GM23338 (cell line): ENCODE data around the gene CACNA2D1. TPM values are rescaled to one million over a fixed set of nuclear protein-coding genes. Genes with fewer than 3 reads are reported as not detected.

Experiments used
- ATAC-seq: fragments of 200-7000 bp; cut with Tn5 transposase; 3 replicates; pipeline ENCODE4 v1.9.1; 2020
- DNase-seq: peaks from one replicate; pipeline ENCODE4 v3.0.0-alpha.2; 2015; ENCODE audit warnings: low spot score
- H2AFZ ChIP-seq: fragments of 200-600 bp; sonication (generic); 2 replicates; pipeline ENCODE4 v1.8.0; 2016; ENCODE audit warnings: antibody characterized with exemption, mild to moderate bottlenecking, moderate library complexity
- H3F3A ChIP-seq: fragments of 200-600 bp; sonication (generic); replicated peaks from 2 replicates; pipeline ENCODE4 v1.8.0; 2017; ENCODE audit warnings: antibody characterized with exemption, mixed run types, low read depth
- H3K27ac ChIP-seq: fragments of 200-600 bp; sonication (generic); 2 replicates; pipeline ENCODE4 v1.6.1; 2016; ENCODE audit warnings: low read depth
- H3K27me3 ChIP-seq: fragments of 200-600 bp; sonication (generic); 2 replicates; pipeline ENCODE4 v1.8.0; 2016; ENCODE audit warnings: mild to moderate bottlenecking, mixed run types, moderate library complexity; ENCODE audit not compliant: insufficient read depth
- H3K36me3 ChIP-seq: fragments of 200-600 bp; sonication (generic); 2 replicates; pipeline ENCODE4 v1.8.0; 2016; ENCODE audit warnings: mild to moderate bottlenecking; ENCODE audit not compliant: insufficient read depth
- H3K4me1 ChIP-seq: fragments of 200-600 bp; sonication (generic); 2 replicates; pipeline ENCODE4 v1.8.0; 2016; ENCODE audit warnings: mild to moderate bottlenecking, moderate library complexity; ENCODE audit not compliant: insufficient read depth
- H3K4me2 ChIP-seq: fragments of 200-600 bp; sonication (generic); 2 replicates; pipeline ENCODE4 v1.7.1; 2017; ENCODE audit warnings: mixed run types
- H3K4me3 ChIP-seq: fragments of 200-600 bp; sonication (generic); 2 replicates; pipeline ENCODE4 v1.6.1; 2016; ENCODE audit warnings: mixed run types
- H3K79me2 ChIP-seq: fragments of 200-600 bp; sonication (generic); replicated peaks from 2 replicates; pipeline ENCODE4 v1.8.0; 2017; ENCODE audit warnings: mild to moderate bottlenecking; ENCODE audit not compliant: insufficient read depth
- H3K9me2 ChIP-seq: fragments of 200-600 bp; sonication (generic); 2 replicates; pipeline ENCODE4 v1.8.0; 2017; ENCODE audit not compliant: insufficient read depth
- H4K20me1 ChIP-seq: fragments of 200-600 bp; sonication (generic); replicated peaks from 2 replicates; pipeline ENCODE4 v1.8.0; 2017; ENCODE audit warnings: mild to moderate bottlenecking; ENCODE audit not compliant: insufficient read depth
- H3K27ac Mint-ChIP-seq: 2 replicates; pipeline ENCODE4 v1.8.0; 2020; ENCODE audit warnings: inconsistent platforms, mild to moderate bottlenecking, moderate library complexity, mixed read lengths
- H3K27me3 Mint-ChIP-seq: 3 replicates; pipeline ENCODE4 v1.8.0; 2022; ENCODE audit warnings: low read depth, mild to moderate bottlenecking, moderate library complexity, mixed read lengths, inconsistent platforms; ENCODE audit not compliant: insufficient read depth, poor library complexity
- H3K36me3 Mint-ChIP-seq: 3 replicates; pipeline ENCODE4 v1.8.0; 2021; ENCODE audit warnings: low read depth, mild to moderate bottlenecking, inconsistent platforms, moderate library complexity, mixed read lengths
- H3K4me1 Mint-ChIP-seq: 3 replicates; pipeline ENCODE4 v1.8.0; 2020; ENCODE audit warnings: mild to moderate bottlenecking, inconsistent platforms, mixed read lengths
- H3K4me3 Mint-ChIP-seq: 3 replicates; pipeline ENCODE4 v1.8.0; 2021; ENCODE audit warnings: moderate library complexity, mild to moderate bottlenecking, inconsistent platforms, mixed read lengths
- H3K9me3 Mint-ChIP-seq: 3 replicates; pipeline ENCODE4 v1.8.0; 2020; ENCODE audit warnings: moderate library complexity, mild to moderate bottlenecking, inconsistent platforms, mixed read lengths
- CREB1 ChIP-seq: fragments of 250-450 bp; sonication (Bioruptor Pico); IDR thresholded peaks from 2 replicates; pipeline ENCODE4 v1.5.0; 2020; ENCODE audit warnings: low read depth, mild to moderate bottlenecking, moderate library complexity
- JUNB ChIP-seq: IDR thresholded peaks from one replicate; pipeline ENCODE4 v1.6.1; 2016; ENCODE audit warnings: antibody characterized with exemption; ENCODE audit not compliant: unreplicated experiment
- NANOG ChIP-seq: IDR thresholded peaks from 2 replicates; pipeline ENCODE4 v1.6.1; 2016; ENCODE audit warnings: antibody characterized with exemption, borderline replicate concordance
- STAT1 ChIP-seq: IDR thresholded peaks from one replicate; pipeline ENCODE4 v1.6.1; 2016; ENCODE audit warnings: antibody characterized with exemption; ENCODE audit not compliant: unreplicated experiment
- ZNF114 ChIP-seq: fragments of 250-450 bp; sonication (Bioruptor Pico); IDR thresholded peaks from 2 replicates; pipeline ENCODE4 v1.5.0; 2020; ENCODE audit warnings: mild to moderate bottlenecking, moderate library complexity
- ZNF331 ChIP-seq: fragments of 250-450 bp; sonication (Bioruptor Pico); IDR thresholded peaks from 2 replicates; pipeline ENCODE4 v1.5.0; 2020; ENCODE audit warnings: low read depth, mild to moderate bottlenecking, moderate library complexity
- polyA plus RNA-seq: library from polyadenylated mRNA; unstranded; fragments of >200 nt; fragmentation: Nextera tagmentation; extraction: Ambion mirVana; gene quantifications from 2 replicates; pipeline ENCODE4 v1.2.1, GENCODE V29; 2016
- total RNA-seq: library from RNA; depleted of rRNA; stranded (reverse); fragments of >200 nt; shearing (Covaris generic); gene quantifications from 2 replicates; pipeline ENCODE4 v1.2.3, GENCODE V29; 2014
- TF ChIP-seq, protein P1 (sequence below), 2 experiments: fragments of 200-600 bp in 1 of 2; sonication (generic) in 1 of 2; conservative IDR thresholded peaks; 2 replicates each; pipeline versions ENCODE4 v1.5.1 to v1.6.1; 2016 to 2017; ENCODE audit warnings: antibody characterized with exemption in 2 of 2, low read depth in 2 of 2, mild to moderate bottlenecking in 2 of 2, moderate library complexity in 1 of 2
- TF ChIP-seq, protein P2 (sequence below): fragments of 250-450 bp; sonication (Bioruptor Pico); IDR thresholded peaks from 2 replicates; pipeline ENCODE4 v1.5.0; 2020; ENCODE audit warnings: mild to moderate bottlenecking, moderate library complexity

The CACNA2D1 gene
- total and polyA plus RNA-seq, 2 experiments from 2014 or later = 7.0 to 20.4 TPM

DNA sequence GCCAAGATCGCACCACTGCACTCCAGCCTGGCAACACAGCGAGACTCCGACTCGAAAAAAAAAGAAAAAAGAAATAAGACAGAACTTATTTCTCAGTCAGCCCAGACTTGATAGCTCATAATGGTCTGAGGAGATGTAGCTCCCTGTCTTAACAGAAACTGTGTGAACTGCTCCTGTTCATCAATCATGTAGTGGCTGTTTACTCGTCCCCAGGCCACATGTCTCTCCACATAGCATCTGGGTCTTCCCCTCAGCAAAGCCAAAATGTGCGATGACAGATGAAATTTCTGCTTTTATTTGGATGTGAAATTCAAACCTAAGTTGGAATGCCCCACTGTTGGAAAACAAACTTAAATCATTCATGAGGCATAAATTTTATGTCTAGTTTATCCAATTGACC, 219.0 kb downstream of the CACNA2D1 start (continued):
- TF ChIP-seq, protein P1, sequence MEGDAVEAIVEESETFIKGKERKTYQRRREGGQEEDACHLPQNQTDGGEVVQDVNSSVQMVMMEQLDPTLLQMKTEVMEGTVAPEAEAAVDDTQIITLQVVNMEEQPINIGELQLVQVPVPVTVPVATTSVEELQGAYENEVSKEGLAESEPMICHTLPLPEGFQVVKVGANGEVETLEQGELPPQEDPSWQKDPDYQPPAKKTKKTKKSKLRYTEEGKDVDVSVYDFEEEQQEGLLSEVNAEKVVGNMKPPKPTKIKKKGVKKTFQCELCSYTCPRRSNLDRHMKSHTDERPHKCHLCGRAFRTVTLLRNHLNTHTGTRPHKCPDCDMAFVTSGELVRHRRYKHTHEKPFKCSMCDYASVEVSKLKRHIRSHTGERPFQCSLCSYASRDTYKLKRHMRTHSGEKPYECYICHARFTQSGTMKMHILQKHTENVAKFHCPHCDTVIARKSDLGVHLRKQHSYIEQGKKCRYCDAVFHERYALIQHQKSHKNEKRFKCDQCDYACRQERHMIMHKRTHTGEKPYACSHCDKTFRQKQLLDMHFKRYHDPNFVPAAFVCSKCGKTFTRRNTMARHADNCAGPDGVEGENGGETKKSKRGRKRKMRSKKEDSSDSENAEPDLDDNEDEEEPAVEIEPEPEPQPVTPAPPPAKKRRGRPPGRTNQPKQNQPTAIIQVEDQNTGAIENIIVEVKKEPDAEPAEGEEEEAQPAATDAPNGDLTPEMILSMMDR (conservative IDR thresholded peaks at IDR 0.05; ENCODE audit: low read depth in 2 of 2) = no peak
- TF ChIP-seq, protein P2, sequence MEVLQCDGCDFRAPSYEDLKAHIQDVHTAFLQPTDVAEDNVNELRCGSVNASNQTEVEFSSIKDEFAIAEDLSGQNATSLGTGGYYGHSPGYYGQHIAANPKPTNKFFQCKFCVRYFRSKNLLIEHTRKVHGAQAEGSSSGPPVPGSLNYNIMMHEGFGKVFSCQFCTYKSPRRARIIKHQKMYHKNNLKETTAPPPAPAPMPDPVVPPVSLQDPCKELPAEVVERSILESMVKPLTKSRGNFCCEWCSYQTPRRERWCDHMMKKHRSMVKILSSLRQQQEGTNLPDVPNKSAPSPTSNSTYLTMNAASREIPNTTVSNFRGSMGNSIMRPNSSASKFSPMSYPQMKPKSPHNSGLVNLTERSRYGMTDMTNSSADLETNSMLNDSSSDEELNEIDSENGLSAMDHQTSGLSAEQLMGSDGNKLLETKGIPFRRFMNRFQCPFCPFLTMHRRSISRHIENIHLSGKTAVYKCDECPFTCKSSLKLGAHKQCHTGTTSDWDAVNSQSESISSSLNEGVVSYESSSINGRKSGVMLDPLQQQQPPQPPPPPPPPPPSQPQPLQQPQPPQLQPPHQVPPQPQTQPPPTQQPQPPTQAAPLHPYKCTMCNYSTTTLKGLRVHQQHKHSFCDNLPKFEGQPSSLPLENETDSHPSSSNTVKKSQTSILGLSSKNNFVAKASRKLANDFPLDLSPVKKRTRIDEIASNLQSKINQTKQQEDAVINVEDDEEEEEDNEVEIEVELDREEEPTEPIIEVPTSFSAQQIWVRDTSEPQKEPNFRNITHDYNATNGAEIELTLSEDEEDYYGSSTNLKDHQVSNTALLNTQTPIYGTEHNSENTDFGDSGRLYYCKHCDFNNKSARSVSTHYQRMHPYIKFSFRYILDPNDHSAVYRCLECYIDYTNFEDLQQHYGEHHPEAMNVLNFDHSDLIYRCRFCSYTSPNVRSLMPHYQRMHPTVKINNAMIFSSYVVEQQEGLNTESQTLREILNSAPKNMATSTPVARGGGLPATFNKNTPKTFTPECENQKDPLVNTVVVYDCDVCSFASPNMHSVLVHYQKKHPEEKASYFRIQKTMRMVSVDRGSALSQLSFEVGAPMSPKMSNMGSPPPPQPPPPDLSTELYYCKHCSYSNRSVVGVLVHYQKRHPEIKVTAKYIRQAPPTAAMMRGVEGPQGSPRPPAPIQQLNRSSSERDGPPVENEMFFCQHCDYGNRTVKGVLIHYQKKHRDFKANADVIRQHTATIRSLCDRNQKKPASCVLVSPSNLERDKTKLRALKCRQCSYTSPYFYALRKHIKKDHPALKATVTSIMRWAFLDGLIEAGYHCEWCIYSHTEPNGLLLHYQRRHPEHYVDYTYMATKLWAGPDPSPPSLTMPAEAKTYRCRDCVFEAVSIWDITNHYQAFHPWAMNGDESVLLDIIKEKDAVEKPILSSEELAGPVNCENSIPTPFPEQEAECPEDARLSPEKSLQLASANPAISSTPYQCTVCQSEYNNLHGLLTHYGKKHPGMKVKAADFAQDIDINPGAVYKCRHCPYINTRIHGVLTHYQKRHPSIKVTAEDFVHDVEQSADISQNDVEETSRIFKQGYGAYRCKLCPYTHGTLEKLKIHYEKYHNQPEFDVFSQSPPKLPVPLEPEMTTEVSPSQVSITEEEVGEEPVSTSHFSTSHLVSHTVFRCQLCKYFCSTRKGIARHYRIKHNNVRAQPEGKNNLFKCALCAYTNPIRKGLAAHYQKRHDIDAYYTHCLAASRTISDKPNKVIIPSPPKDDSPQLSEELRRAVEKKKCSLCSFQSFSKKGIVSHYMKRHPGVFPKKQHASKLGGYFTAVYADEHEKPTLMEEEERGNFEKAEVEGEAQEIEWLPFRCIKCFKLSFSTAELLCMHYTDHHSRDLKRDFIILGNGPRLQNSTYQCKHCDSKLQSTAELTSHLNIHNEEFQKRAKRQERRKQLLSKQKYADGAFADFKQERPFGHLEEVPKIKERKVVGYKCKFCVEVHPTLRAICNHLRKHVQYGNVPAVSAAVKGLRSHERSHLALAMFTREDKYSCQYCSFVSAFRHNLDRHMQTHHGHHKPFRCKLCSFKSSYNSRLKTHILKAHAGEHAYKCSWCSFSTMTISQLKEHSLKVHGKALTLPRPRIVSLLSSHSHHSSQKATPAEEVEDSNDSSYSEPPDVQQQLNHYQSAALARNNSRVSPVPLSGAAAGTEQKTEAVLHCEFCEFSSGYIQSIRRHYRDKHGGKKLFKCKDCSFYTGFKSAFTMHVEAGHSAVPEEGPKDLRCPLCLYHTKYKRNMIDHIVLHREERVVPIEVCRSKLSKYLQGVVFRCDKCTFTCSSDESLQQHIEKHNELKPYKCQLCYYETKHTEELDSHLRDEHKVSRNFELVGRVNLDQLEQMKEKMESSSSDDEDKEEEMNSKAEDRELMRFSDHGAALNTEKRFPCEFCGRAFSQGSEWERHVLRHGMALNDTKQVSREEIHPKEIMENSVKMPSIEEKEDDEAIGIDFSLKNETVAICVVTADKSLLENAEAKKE (CRISPR knock-in tag) = no peak
- TF ChIP-seq CREB1 (CRISPR knock-in tag) = no peak
- TF ChIP-seq NANOG = no peak
- TF ChIP-seq ZNF331 = no peak

DNA sequence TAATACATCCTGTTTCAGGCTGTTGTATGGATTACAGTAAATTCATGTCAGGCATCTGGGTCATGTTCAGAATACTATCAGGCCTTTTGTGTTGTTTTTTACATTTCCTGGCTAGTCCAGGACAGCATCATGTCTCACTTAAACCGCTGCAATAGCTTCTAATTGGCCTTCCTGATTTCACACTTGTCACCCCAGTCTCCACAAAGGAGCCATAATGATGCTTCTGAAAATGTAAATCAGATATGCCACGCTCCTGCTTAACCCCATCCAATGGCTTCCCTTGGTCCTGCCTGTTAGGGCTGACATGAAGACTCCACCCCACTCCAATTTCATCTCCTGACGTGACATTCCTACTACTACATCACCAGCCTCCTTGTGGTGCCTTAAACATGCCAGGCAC, 220.0 kb downstream of the CACNA2D1 start:
- no peak overlapping the region for H3K4me3 Mint-ChIP-seq
- no peak for TF ChIP-seq CREB1 (CRISPR knock-in tag)
- TF ChIP-seq STAT1 = no peak
- TF ChIP-seq JUNB = no peak
- TF ChIP-seq, protein P1 (conservative IDR thresholded peaks at IDR 0.05; ENCODE audit: low read depth in 2 of 2) = no peak
- no peak for TF ChIP-seq ZNF114

More for the DNA sequence above, 220.0 kb downstream of the CACNA2D1 start:
- no peaks in the 10 kb centered on the region for H3K36me3 ChIP-seq
- H3K4me1 Mint-ChIP-seq = peaks cover 3% of the 10 kb centered on the region; the same call in 1 of the 3 replicates
- no peaks in the 10 kb centered on the region for H3K9me2 ChIP-seq
- H3K79me2 ChIP-seq = no peaks in the 10 kb centered on the region
- H4K20me1 ChIP-seq = no peaks in the 10 kb centered on the region
- no peak overlapping the region for H3K27ac ChIP-seq
- no peak overlapping the region for H3K4me3 ChIP-seq
- no peak for DNase-seq
- no peaks in the 10 kb centered on the region for H3K27me3 ChIP-seq
- no peak overlapping the region for H3K27ac Mint-ChIP-seq
- no peaks in the 10 kb centered on the region for H3K9me3 Mint-ChIP-seq
- no peaks in the 10 kb centered on the region for H3K36me3 Mint-ChIP-seq
- no peak for ATAC-seq
- no peak overlapping the region for H3K4me2 ChIP-seq
- H3K4me1 ChIP-seq = no peaks in the 10 kb centered on the region
- H3F3A ChIP-seq = no peaks in the 10 kb centered on the region
- H3K27me3 Mint-ChIP-seq = peaks cover 2% of the 10 kb centered on the region
- H2AFZ ChIP-seq = no peak overlapping the region
